ENCODE data around the gene SORL1-AS1.

Gene SORL1-AS1

DNA sequence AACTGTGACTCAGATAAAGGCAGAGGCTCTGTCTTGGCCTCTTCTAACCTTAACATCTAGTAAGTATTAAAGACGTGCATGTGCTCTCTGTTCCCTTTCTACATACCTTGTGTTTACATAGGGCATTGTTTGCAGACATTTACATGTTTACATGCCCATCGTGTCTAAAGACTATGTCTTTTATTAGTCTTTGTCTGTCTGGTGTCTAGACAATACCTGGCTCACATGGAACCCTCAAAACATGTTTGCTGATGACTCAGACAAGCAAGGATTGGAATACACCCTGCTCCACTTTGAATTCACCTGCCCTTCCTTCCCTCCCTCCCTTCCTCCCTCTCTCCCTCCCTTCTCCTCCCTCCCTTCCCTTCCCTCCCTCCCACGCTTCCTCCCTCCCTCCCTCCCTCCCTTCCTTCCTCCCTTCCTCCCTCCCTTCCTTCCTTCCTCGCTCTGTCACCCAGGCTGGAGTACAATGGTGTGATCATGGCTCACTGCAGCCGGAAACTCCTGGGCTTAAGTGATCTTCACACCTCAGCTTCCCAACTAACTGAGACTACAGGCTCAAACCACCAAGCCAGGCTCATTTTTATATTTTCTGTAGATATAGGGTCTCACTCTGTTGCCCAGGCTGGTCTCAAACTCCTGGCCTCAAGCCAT lies 23.7 kb upstream of the SORL1-AS1 start:
- DNase-seq (ENCODE audit: low read depth): no peak

DNA sequence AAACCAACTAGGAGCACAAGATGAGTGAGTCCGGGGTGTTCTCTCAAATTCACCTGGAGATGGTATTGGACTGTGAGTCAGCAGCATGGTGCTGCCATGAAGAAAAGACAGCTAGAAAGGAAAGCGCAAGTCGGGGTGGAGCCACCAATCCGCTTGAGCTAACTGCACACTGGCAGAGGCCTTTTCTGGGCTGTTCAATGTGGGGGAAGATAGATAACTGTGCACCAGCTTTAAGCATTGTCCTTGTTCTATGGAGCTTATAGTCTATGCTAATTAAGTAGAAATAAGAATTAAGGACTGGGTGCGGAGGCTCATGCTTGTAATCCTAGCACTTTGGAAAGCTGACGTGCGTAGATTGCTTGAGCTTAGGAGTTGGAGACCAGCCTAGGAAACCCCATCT lies 21.9 kb upstream of the SORL1-AS1 start:
- no peak for DNase-seq (ENCODE audit: low read depth)

DNA sequence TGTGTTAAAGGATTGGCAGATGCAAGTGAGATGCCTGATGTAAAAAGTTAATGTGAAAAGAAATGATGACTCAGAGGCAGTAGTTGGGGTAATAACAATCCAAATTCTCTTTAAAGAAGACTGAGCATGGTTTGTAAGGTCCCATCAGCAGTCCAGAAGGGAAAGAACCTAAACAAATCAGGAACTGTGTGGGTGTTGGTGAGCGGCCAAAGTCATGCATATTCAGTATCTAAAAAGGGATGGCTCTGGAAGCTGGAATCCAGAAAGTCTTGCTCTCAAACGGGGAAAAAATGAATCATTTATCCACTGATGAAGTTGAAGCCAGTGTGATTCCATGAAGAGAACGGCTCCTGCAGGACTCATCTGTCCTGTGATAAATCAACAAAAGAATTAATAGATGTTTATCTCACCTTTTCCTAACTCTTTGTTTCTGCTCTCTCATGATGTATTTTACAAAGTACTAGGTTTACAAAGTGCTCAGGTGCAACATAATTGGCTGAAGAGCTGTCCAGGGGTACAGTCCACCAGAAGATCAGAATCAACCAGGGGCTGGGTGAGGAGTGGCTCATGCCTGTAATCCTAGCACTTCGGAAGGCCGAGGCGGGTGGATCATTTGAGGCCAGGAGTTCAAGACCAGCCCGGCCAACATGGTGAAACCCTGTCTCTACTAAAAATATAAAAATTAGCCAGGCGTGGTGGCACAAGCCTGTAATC lies 20.5 kb upstream of the SORL1-AS1 start:
- DNase-seq (ENCODE audit: low read depth): no peak

DNA sequence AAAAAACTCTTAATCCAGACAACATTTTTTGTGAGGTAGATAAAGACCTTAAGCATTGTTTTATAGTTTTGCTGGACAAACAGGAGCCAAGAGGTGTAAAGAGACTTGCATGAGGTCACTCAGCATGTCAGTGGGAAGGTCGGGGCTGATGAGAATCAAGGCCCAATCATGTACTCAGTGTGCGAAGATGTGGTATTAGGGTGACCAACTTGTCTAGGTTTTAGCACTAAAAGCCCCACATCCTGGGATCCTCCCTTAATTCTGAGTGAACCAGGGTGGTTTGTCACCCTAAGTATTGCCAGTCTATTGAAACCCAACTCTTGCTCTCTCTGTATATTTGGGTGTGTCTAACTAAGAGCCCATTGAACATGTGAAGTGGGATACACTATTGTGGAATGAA lies 19.5 kb upstream of the SORL1-AS1 start:
- DNase-seq (ENCODE audit: low read depth): no peak

DNA sequence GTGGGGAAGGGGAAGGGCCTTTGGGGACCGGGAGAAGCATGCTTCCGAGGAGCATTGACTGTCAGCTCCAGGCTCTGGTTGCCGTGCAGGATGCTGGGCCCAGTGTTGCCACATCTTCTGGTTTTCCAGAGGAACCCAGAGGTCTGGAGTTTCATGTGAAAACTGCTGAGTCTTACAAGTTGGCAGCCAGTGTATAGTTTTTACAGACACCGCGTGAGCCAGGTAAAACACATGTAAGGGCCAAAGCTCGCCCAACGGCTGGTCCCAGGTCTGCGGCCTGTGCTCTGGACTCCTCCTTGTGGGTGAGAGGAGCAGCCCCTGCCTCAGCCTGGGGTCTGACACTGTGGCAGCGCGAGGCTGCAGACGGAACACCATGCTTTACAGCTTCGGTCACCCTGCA lies 18.4 kb upstream of the SORL1-AS1 start:
- DNase-seq (ENCODE audit: low read depth): no peak

DNA sequence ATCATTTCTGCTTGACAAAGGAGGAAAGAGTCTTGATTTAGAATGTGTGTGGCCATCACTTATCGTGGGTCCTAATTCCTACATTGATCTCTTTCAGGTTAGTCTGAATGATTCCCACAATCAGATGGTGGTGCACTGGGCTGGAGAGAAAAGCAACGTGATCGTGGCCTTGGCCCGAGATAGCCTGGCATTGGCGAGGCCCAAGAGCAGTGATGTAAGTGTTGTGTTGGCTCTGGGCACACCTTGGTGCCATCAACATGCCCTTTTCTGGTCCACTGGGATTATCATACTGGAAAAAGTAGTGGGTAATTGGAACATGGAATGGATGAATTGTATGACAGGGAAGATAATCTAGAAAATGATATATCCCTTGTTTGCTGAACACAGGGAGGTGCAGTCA lies 17.1 kb upstream of the SORL1-AS1 start:
- DNase-seq (ENCODE audit: low read depth): no peak

DNA sequence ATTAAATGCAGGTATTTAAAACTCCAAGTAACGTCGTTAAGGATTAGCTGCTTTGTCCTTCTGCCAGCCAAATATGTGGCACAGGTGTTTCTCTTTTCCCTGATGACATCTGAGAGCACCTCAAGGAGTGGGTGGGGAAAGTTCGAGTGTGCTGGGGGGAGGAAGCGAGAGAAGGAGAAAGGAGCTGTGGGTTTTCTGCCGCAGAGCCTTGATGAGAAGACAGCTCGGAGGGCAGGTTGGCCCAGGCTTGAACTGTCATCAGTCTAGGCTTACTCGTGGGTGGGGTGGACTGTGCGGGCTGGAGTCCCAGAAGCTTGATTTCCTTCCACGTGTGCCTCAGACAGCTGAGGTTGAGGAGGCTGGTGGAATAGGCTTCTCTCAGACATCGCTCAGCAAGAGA lies 15.2 kb upstream of the SORL1-AS1 start:
- DNase-seq (ENCODE audit: low read depth): peak; percentile 75

DNA sequence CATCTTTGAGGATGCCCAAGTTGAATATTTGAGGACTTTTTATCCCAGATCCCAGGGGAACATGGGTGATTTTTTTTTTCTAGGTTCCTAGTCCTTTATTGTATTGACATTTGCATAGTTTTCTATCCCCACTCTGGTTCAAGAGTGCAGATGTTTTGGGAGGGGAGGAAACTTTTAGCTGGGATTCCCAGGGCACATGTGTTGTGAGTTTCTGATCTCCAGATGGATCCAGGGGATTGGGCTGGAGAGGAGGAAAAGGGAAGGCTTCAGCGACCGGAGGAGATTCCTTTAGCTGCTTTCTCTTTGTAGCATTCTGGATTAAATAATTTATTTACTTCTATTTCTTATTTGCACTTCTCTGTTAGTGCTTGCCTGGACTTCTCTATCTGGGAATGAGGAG lies 14.7 kb upstream of the SORL1-AS1 start:
- DNase-seq (ENCODE audit: low read depth): no peak

DNA sequence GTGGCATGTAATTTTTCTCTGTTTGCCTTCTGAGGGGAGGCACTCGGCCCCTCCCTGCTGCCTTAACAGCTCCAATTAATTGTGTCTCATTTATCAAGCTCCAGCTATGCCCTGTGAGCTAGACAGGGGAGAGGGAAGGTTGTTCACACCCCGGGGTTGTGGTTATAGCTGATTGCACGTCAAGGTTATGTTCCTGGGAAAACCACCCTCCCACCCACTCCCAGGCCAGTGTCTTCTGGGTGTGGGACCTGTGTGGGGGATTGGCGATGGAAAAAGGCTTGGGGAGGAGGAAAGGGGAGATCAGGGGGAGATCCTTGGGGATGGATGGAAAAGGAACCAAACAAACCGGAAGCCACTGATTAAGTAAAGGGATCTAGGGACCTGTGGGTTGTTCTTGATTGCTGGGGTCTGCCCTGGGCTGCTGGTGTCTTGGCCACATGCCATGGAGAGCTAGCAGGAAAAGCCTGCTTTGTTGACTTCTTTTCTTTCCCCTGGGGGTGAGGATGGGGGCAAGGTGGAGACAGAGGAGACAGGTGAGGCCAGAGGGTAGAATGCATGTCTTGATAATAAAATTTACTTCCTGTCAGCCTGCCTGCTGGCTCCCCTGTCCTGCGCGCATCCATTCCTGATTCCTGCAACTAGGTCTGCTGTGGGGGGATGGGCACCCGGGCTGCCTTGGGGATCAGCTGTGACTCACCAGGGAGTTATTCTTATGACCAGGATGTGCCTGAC lies 13.5 kb upstream of the SORL1-AS1 start:
- no peak for DNase-seq (ENCODE audit: low read depth)

DNA sequence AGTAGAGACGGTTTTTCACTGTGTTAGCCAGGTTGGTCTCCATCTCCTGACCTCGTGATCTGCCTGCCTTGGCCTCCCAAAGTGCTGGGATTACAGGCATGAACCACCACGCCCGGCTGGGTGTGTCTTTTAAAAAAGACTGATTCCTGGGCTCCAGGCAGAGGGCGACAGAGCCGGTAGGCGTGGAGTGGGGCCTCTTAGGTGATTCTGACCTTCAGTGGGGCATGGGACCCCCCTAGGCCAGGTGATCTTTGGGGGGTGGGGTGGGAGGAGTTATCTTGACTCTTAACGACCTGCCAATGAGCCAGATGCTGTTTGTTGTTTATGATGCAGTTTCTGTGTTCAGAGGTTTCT lies 12.9 kb upstream of the SORL1-AS1 start:
- DNase-seq (ENCODE audit: low read depth): no peak

DNA sequence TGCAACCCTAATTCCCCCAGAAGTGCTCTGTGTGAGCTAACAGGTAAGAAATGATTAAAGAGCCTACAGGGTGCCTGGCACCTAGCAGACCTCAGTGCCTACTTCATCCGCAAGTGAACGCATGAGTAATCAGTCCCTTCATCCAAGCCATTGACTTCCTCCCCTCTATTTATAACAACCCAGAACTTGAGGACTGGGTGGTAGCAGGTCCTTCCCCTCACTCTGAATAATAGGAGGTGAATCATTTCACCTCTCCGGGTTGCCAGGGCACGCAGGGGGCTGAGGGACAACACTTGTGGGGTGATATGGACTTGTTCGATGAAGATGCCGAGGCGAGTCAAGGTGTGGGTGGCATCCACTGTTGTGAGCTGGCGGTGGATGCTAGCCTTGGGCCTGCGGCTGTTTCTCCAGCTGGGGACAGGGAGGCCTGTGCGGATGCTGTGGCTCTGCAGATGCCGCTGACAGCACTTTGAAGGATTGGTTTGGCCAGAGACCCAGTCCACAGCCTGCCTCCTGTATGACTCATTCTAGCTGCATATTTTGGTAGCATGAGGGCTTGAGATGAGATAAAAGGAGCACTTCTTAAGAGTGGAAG lies 11.7 kb upstream of the SORL1-AS1 start:
- DNase-seq (ENCODE audit: low read depth): peak; percentile 73

DNA sequence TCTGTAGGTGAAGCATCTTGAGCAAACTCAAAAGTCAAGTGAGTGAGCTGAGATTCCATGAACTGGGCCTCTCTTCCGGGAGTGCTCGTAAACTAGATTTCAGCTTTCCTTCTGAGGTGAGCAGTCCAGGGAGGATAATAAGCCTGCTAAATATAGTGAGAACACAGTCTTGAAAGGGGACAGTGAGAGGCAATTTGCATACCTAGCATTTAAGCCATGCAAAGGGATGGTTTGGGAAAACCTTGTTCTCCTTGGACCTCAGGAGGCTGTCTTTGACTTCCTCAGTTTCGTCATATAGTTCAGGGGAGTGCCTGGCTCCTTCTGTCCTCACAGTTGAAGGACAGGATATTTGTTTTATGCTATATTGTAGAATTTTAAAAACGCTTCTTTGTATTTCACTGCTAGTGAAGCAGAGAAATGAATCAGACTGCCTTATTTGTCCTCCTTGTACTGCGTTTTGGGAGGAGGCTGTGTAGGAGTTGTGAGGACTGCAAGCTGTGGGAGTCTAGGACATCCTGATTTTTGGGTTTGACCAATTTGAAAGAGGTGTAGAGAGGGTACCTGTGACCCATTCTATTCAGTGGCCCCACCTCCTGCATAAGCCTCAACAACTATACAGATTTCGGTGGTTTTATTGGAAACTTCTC lies 11.0 kb upstream of the SORL1-AS1 start:
- DNase-seq (ENCODE audit: low read depth): no peak

DNA sequence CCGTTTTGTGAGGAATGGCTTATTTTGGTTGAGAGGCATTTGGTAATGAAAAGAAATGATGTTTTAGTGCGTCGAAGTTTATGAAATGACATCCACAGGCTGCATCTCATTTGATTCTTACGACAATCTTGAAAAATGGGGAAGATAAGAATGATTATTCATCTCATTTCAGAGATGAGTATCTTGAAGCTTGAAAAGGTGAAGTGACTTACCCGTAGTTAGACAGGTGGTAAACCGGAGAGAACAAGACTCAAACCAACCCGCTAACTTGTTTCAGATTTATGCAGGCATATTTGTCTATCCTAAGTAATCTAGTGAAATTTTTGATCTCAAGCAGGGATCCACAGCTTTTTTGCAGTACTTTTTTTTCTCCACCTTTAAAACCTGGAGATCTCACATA lies 9.1 kb upstream of the SORL1-AS1 start:
- no peak for DNase-seq (ENCODE audit: low read depth)

DNA sequence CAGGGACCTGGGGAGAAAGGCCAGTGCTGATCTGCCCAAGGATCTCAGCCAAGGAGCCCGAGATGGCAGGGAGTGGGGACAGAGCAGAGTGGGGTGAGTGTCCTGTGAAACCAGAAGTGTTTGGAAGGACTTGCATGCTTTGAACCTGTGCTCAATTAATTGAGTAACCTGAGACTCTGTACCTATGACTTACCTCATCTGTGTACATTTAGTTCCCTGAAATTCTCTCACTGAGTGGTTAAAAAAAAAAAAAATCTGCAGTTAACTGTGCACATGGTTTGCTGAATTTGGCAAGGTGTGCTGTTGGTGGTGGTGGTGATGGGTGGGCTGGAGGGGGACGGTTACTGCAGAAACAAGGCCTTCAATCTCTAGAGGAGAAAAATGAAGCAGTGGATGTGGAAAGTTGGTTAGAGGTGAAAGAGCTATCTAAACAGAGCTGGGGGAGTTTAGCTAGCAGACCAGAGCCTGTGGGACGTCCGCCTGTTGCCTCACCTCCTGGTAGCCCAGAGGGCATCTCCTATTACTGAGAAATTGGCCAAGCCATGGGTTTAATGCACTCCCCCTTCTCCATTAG lies 8.3 kb upstream of the SORL1-AS1 start:
- DNase-seq (ENCODE audit: low read depth): no peak

DNA sequence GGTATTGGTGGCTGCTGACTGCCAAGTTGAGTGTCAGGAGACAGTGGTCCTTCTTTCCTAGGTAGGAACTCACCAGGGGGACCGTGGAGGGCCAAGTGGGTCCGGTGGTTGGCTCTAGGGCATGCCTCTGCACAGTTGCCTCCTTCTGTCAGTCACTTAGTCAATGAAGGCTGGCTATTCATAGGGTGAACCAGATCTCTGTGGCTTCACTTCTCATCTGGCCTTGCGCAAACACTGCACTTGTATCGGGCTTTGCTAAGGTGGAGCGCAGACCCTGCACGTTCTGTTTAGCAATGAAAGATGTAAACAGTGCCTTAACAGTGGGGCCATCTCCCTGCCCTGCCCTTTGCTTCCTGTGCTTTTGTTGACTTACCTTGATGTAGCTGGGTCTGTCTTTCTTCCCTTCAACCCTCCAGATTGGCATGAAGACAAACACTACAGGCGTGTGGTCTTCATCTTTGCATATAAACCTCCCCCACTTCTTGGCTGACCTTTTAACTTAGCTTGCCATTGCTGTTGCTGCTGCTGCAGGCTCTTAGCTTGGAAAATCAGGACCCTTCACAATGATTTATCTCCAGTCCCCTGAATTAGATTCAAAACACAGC lies 6.7 kb upstream of the SORL1-AS1 start:
- DNase-seq (ENCODE audit: low read depth): no peak

DNA sequence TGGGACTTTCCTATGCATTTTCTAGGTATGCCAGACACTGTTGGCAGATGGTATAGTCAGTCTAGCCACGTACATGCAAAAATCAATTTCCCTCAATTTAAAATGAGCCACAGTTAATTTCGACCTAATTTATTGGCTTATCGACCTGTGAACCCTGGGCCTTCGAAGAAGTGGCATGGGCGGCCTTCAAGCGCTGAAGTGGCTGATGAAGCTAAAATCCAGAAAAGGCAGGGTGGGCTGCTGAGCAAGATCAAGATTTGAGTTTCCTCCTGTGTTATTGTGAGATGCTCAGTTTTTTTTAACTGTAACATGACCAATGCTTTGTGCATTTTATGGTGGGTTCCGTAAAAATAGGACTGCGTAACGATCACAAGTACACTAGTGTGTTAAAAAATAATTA lies 5.8 kb upstream of the SORL1-AS1 start:
- no peak for DNase-seq (ENCODE audit: low read depth)

DNA sequence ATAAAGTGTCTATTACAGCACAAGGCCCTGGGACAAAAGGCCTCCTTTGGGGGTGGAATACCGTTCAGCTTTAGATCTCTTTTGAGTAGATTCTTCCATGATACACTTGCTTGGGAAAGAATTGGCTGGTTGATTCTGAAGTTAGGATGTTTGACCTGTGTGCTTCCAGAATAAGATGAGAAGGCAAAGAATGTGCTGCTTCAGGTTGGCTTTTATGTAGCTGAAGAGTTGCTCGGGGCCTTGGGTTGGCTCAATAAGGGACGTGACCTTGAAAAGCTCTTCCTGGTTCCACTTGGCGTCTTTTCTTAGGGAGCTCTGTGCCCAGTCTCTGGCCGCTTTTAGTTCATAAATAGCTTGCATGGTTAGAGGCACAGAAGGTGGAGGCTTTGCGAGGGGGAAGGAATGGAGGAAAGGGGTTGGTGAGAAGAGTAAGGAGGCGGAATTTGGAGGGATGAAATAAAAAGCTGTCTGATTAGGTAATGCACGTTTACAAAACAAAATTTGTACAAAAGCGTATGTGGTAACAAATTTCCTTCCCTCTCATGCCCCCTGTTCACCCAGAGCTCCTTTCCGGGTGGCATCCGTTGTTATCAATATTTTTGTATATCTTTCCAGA lies 4.2 kb upstream of the SORL1-AS1 start:
- no peak for DNase-seq (ENCODE audit: low read depth)

DNA sequence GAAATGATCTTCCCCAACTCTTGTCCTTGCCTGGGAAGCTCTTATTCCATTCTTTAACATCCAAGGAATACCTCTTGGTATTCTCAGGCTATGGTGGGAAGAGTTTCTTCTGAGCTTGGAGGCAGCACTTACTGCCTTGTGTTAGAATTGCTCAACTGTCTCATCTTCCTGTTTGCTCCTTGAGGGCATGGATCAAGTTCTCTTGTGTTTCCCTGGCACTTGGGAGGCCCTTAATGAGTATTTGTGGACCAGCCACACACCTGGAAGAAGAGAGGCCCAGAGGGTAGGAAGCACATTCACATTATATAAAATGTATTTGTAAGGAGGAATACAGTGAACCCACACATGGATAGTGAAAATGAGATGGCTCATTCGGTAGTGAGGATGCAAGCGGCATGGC lies 3.4 kb upstream of the SORL1-AS1 start:
- no peak for DNase-seq (ENCODE audit: low read depth)

DNA sequence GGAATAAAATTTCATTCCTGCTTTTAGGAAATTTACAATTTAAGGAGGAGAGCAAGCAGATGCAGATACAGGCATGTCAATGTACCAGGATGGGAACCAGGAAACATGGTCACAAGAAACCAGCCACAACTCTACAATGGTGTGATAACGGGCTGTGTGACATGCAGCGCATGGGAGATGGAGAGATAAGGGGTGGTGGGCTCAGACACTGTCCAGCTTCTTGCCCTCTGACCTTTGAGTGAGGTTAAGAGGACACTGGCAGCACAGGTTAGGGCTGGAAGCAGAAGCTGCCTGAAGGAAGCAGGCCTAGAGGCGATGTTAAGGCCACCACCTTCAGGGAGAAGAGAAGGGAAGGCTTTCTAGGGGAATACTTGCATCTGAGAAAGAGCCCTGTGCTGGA lies 2.3 kb upstream of the SORL1-AS1 start:
- no peak for DNase-seq (ENCODE audit: low read depth)

DNA sequence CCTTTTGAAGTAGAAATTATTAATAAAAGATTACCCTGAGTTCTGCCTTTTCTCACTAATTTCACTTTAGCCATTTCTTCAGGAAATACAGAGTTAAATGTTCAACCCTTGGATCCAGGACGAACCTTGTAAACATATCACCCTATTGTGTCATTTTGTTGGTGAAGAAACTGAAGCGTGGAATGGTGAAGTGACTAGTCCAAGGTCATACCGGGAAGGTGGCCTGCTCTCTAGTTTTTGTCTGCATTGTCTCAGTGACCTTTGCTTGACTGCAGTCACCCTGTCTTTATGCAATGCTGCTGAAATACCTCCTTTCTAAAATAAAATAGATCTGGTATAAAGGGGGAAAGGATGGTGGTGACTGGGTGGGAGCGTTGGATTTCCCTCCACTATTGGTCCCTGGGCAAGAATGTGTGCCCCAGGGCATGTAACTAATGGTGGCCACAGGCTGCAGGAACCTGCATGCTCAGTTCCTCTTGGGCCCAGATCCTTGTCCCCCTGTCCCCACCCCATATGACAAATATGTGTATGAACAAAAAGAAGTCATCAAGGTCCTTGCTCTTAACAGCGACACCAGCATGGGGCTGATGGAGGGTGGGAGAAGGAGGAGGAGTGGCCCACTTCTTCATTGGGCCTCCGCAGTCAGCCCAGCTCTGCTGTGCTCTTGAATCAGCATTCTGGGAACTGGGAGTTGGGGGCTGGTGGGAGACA lies 977 bp upstream of the SORL1-AS1 start:
- DNase-seq (ENCODE audit: low read depth): no peak
